Measurements from ENCODE around the gene ZKSCAN3. TPM values are rescaled to one million over a fixed set of nuclear protein-coding genes. Genes with fewer than 3 reads are reported as not detected.

The ZKSCAN3 gene
- total and polyA plus RNA-seq, 2 experiments from 2014 or later, result 3.0 to 7.6 TPM

DNA sequence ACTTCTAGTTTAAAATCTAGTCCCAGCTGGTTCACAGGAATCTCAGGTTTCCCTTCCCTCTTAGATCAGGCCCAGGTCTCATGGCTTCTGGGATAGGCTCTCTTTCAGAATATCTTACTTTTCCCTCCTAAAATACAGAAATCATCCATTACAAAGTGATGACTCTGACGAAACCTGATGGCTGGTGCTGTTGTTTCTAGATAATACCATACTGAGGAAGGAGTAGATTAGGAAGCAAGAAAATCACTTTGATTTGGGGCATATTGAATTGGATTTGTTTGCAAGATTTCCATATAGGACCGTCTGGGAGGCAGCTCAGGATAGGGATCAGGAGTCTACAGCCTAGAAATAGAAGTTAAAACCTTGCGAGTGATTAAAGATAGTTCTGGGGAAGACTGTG lies 3.6 kb downstream of the ZKSCAN3 start:
- Mint-ChIP-seq H3K36me3 (ENCODE audit: low read depth) (peaks cover 37% of the 10 kb centered on the region), H3K4me3 (no peak overlapping the region), H3K27me3 (ENCODE audit: insufficient read depth, low read depth, poor library complexity) (peaks cover 12% of the 10 kb centered on the region), H3K4me1 (peaks cover 28% of the 10 kb centered on the region), H3K9me3 (peaks cover 20% of the 10 kb centered on the region; the same call in 2 of the 3 replicates), H3K27ac (no peak overlapping the region)
- Histone ChIP-seq H3F3A (replicated peaks; ENCODE audit: low read depth) (no peaks in the 10 kb centered on the region), H3K27me3 (ENCODE audit: insufficient read depth) (no peaks in the 10 kb centered on the region), H3K36me3 (ENCODE audit: insufficient read depth) (no peaks in the 10 kb centered on the region), H3K4me2 (no peak overlapping the region), H3K4me3 (no peak overlapping the region), H4K20me1 (replicated peaks; ENCODE audit: insufficient read depth) (peaks cover 8% of the 10 kb centered on the region; the same call in 1 of the 2 replicates), H3K27ac (ENCODE audit: low read depth) (no peak overlapping the region), H2AFZ (no peak overlapping the region), H3K9me2 (ENCODE audit: insufficient read depth) (no peaks in the 10 kb centered on the region), H3K79me2 (replicated peaks; ENCODE audit: insufficient read depth) (peaks cover 51% of the 10 kb centered on the region), H3K4me1 (ENCODE audit: insufficient read depth) (peaks cover 14% of the 10 kb centered on the region)
- ATAC-seq (no peak), DNase-seq (ENCODE audit: low spot score) (no peak)
- TF ChIP-seq, protein P1, sequence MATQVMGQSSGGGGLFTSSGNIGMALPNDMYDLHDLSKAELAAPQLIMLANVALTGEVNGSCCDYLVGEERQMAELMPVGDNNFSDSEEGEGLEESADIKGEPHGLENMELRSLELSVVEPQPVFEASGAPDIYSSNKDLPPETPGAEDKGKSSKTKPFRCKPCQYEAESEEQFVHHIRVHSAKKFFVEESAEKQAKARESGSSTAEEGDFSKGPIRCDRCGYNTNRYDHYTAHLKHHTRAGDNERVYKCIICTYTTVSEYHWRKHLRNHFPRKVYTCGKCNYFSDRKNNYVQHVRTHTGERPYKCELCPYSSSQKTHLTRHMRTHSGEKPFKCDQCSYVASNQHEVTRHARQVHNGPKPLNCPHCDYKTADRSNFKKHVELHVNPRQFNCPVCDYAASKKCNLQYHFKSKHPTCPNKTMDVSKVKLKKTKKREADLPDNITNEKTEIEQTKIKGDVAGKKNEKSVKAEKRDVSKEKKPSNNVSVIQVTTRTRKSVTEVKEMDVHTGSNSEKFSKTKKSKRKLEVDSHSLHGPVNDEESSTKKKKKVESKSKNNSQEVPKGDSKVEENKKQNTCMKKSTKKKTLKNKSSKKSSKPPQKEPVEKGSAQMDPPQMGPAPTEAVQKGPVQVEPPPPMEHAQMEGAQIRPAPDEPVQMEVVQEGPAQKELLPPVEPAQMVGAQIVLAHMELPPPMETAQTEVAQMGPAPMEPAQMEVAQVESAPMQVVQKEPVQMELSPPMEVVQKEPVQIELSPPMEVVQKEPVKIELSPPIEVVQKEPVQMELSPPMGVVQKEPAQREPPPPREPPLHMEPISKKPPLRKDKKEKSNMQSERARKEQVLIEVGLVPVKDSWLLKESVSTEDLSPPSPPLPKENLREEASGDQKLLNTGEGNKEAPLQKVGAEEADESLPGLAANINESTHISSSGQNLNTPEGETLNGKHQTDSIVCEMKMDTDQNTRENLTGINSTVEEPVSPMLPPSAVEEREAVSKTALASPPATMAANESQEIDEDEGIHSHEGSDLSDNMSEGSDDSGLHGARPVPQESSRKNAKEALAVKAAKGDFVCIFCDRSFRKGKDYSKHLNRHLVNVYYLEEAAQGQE (IDR thresholded peaks at IDR 0.05; ENCODE audit: unreplicated experiment), result no peak
- TF ChIP-seq EZH2 (IDR thresholded peaks at IDR 0.05; ENCODE audit: low read depth, unreplicated experiment), result no peak
- no peak for TF ChIP-seq JUNB (IDR thresholded peaks at IDR 0.05; ENCODE audit: unreplicated experiment)
- no peak for TF ChIP-seq POLR2AphosphoS5 (IDR thresholded peaks at IDR 0.05; ENCODE audit: low read depth)
- TF ChIP-seq NANOG (IDR thresholded peaks at IDR 0.05; ENCODE audit: borderline replicate concordance), result no peak
- no peak for TF ChIP-seq ZNF114 (CRISPR knock-in tag; IDR thresholded peaks at IDR 0.05)
- TF ChIP-seq, protein P2, sequence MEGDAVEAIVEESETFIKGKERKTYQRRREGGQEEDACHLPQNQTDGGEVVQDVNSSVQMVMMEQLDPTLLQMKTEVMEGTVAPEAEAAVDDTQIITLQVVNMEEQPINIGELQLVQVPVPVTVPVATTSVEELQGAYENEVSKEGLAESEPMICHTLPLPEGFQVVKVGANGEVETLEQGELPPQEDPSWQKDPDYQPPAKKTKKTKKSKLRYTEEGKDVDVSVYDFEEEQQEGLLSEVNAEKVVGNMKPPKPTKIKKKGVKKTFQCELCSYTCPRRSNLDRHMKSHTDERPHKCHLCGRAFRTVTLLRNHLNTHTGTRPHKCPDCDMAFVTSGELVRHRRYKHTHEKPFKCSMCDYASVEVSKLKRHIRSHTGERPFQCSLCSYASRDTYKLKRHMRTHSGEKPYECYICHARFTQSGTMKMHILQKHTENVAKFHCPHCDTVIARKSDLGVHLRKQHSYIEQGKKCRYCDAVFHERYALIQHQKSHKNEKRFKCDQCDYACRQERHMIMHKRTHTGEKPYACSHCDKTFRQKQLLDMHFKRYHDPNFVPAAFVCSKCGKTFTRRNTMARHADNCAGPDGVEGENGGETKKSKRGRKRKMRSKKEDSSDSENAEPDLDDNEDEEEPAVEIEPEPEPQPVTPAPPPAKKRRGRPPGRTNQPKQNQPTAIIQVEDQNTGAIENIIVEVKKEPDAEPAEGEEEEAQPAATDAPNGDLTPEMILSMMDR (conservative IDR thresholded peaks at IDR 0.05; ENCODE audit: low read depth in 2 of 2), result no peak
- TF ChIP-seq, protein P3, sequence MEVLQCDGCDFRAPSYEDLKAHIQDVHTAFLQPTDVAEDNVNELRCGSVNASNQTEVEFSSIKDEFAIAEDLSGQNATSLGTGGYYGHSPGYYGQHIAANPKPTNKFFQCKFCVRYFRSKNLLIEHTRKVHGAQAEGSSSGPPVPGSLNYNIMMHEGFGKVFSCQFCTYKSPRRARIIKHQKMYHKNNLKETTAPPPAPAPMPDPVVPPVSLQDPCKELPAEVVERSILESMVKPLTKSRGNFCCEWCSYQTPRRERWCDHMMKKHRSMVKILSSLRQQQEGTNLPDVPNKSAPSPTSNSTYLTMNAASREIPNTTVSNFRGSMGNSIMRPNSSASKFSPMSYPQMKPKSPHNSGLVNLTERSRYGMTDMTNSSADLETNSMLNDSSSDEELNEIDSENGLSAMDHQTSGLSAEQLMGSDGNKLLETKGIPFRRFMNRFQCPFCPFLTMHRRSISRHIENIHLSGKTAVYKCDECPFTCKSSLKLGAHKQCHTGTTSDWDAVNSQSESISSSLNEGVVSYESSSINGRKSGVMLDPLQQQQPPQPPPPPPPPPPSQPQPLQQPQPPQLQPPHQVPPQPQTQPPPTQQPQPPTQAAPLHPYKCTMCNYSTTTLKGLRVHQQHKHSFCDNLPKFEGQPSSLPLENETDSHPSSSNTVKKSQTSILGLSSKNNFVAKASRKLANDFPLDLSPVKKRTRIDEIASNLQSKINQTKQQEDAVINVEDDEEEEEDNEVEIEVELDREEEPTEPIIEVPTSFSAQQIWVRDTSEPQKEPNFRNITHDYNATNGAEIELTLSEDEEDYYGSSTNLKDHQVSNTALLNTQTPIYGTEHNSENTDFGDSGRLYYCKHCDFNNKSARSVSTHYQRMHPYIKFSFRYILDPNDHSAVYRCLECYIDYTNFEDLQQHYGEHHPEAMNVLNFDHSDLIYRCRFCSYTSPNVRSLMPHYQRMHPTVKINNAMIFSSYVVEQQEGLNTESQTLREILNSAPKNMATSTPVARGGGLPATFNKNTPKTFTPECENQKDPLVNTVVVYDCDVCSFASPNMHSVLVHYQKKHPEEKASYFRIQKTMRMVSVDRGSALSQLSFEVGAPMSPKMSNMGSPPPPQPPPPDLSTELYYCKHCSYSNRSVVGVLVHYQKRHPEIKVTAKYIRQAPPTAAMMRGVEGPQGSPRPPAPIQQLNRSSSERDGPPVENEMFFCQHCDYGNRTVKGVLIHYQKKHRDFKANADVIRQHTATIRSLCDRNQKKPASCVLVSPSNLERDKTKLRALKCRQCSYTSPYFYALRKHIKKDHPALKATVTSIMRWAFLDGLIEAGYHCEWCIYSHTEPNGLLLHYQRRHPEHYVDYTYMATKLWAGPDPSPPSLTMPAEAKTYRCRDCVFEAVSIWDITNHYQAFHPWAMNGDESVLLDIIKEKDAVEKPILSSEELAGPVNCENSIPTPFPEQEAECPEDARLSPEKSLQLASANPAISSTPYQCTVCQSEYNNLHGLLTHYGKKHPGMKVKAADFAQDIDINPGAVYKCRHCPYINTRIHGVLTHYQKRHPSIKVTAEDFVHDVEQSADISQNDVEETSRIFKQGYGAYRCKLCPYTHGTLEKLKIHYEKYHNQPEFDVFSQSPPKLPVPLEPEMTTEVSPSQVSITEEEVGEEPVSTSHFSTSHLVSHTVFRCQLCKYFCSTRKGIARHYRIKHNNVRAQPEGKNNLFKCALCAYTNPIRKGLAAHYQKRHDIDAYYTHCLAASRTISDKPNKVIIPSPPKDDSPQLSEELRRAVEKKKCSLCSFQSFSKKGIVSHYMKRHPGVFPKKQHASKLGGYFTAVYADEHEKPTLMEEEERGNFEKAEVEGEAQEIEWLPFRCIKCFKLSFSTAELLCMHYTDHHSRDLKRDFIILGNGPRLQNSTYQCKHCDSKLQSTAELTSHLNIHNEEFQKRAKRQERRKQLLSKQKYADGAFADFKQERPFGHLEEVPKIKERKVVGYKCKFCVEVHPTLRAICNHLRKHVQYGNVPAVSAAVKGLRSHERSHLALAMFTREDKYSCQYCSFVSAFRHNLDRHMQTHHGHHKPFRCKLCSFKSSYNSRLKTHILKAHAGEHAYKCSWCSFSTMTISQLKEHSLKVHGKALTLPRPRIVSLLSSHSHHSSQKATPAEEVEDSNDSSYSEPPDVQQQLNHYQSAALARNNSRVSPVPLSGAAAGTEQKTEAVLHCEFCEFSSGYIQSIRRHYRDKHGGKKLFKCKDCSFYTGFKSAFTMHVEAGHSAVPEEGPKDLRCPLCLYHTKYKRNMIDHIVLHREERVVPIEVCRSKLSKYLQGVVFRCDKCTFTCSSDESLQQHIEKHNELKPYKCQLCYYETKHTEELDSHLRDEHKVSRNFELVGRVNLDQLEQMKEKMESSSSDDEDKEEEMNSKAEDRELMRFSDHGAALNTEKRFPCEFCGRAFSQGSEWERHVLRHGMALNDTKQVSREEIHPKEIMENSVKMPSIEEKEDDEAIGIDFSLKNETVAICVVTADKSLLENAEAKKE (CRISPR knock-in tag; IDR thresholded peaks at IDR 0.05), result no peak
- TF ChIP-seq EZH2phosphoT487 (IDR thresholded peaks at IDR 0.05; ENCODE audit: unreplicated experiment), result no peak
- TF ChIP-seq ZNF331 (CRISPR knock-in tag; IDR thresholded peaks at IDR 0.05; ENCODE audit: low read depth), result no peak
- TF ChIP-seq, protein P4, sequence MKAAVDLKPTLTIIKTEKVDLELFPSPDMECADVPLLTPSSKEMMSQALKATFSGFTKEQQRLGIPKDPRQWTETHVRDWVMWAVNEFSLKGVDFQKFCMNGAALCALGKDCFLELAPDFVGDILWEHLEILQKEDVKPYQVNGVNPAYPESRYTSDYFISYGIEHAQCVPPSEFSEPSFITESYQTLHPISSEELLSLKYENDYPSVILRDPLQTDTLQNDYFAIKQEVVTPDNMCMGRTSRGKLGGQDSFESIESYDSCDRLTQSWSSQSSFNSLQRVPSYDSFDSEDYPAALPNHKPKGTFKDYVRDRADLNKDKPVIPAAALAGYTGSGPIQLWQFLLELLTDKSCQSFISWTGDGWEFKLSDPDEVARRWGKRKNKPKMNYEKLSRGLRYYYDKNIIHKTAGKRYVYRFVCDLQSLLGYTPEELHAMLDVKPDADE (IDR thresholded peaks at IDR 0.05), result no peak
- TF ChIP-seq CREB1 (CRISPR knock-in tag; IDR thresholded peaks at IDR 0.05; ENCODE audit: low read depth), result no peak
- TF ChIP-seq STAT1 (IDR thresholded peaks at IDR 0.05; ENCODE audit: unreplicated experiment), result no peak
